IPS-15b (cell line): ENCODE data around the gene TYK2.

Experiments used
- H3K27me3 ChIP-seq: one replicate; pipeline ENCODE4 v1.6.1; 2013; ENCODE audit warnings: low read length; ENCODE audit not compliant: control insufficient read depth, insufficient read depth
- H3K36me3 ChIP-seq: one replicate; pipeline ENCODE4 v1.6.1; 2013; ENCODE audit warnings: low read length; ENCODE audit not compliant: control insufficient read depth, insufficient read depth
- H3K4me1 ChIP-seq: one replicate; pipeline ENCODE4 v1.6.1; 2013; ENCODE audit warnings: mild to moderate bottlenecking, low read length; ENCODE audit not compliant: control insufficient read depth, insufficient read depth
- H3K4me3 ChIP-seq: one replicate; pipeline ENCODE4 v1.5.1; 2013; ENCODE audit warnings: low read depth, low read length
- H3K9ac ChIP-seq: one replicate; pipeline ENCODE4 v1.6.1; 2013; ENCODE audit warnings: low read depth, mild to moderate bottlenecking, low read length
- H3K9me3 ChIP-seq: one replicate; pipeline ENCODE4 v1.6.1; 2013; ENCODE audit warnings: mild to moderate bottlenecking, low read length; ENCODE audit not compliant: control insufficient read depth, insufficient read depth

Gene TYK2

DNA sequence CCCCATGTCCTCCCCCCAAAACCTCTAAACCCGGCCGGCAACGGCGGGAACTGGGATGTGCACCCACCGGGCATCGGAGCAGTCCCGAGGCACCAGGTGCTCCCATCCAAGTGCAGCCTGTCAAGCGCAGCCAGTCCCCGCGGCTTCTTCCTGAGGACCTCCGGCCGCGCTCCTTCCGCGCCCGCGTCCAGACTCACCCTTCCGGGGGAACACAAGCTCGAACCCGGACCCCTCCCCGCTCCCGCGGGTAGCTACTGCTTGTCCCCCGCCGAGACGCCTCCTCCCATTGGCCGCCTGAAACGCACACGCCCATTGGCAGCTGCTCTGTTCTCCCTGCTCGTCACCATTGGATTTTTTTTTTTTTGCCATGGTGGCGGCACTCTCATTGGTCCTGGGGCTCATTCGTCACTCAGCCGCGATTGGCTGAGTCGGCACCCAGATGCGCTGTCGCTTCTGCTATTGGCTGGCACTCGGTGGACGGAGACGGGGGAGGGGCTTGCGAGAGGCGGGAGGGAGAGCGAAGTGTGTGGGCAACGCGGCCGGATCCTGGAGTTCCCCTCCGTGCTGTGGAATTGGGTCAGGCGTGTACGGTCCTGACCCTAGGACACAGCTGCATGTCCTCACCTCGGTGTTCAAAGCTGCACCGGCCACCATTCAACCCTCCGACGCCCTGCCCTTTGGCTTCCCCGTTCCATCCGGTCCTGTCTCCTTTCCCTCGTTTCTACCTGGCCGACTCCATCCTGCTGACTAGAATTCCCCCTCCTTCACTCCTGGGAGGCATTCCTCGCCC is at the start of gene TYK2:
Gene TYK2, minus strand, starts transcription at position 260 of the 790 bp plus-strand sequence. CDS start 2,166 bp downstream, outside the sequence.
- Histone ChIP-seq H3K27me3 (no peaks in the 10 kb centered on the region), H3K9me3 (no peaks in the 10 kb centered on the region), H3K36me3 (peaks cover 9% of the 10 kb centered on the region), H3K9ac (peak within 1 kb of the TSS; percentile 87), H3K4me3 (peak within 1 kb of the TSS; percentile 95), H3K4me1 (peaks cover 2% of the 10 kb centered on the region)

DNA sequence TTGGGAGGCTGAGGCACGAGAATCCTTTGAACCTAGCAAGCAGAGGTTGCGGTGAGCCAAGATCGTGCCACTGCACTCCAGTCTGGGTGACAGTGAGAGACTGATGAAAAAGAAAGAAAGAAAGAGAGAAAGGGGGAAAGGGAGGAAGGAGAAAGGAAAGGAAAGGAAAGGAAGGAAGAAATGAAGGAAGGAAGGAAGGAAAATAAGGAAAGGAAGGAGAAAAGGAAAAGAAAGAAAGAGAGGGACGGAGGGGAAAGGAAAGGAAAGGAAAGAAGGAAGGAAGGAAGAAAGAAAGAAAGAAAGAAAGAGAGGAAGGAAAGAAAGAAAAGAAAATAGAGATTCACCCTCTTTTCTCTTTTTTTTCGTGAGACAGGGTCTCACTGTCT is 48.6 kb upstream of the TYK2 start:
- Histone ChIP-seq H3K9ac (no peak overlapping the region), H3K36me3 (no peaks in the 10 kb centered on the region), H3K4me3 (no peak overlapping the region), H3K27me3 (peaks cover 81% of the 10 kb centered on the region), H3K4me1 (peaks cover 5% of the 10 kb centered on the region), H3K9me3 (no peaks in the 10 kb centered on the region)

DNA sequence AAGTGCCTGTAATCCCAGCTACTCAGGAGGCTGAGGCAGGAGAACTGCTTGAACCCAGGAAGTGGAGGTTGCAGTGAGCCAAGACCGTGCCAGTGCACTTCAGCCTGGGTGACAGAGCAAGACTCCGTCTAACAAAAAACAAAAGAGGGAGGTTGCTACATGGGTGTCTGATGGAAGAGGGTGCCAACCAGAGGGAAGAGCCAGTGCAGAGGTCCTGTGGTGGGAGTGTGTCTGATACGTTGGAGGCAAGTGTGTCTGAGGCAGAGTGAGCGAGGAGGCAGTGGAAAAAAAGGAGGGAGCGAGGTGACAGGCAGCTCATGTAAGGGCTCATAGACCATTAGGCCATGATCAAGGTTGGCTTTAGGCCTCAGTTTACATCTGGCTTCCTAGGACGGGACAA is 46.8 kb upstream of the TYK2 start:
- no peaks in the 10 kb centered on the region for H3K9me3 ChIP-seq
- H3K36me3 ChIP-seq, result no peaks in the 10 kb centered on the region
- H3K27me3 ChIP-seq, result peaks cover 91% of the 10 kb centered on the region
- no peak overlapping the region for H3K4me3 ChIP-seq
- H3K9ac ChIP-seq, result no peak overlapping the region
- H3K4me1 ChIP-seq, result no peaks in the 10 kb centered on the region

DNA sequence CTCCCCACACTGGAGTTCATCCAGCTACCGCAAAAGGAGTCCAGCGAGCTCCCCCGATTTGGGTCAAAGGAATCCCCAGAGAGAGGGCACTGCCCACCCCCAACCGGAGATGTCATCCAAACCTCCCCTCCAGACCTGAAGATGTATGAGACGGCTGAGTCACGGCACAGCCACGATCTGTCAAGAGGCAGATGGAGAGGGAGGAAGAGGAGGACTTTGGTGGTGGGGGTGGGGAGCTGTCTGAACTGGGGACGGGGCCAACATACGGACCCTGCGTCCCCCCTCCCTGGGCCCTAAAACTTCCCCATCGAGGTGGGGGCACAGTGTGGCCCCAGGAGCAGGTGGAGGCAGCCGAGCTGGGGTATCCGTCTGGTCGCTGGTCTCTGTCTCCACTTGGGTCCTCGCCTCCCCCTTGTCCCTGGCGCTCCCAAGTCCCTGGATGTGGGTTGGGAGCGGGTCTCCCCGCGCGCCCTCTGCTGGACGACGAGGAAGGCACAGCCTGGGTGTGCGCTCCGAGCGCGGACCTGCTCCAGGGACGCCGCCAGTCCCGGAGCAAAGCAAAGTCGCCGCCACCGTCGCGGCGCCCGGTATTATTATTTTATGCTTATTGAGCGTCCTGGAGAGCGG is 43.8 kb upstream of the TYK2 start:
- Histone ChIP-seq H3K27me3 (peaks cover 84% of the 10 kb centered on the region), H3K4me1 (no peaks in the 10 kb centered on the region), H3K9me3 (no peaks in the 10 kb centered on the region), H3K9ac (no peak overlapping the region), H3K4me3 (peak overlapping the region; percentile 62), H3K36me3 (no peaks in the 10 kb centered on the region)

DNA sequence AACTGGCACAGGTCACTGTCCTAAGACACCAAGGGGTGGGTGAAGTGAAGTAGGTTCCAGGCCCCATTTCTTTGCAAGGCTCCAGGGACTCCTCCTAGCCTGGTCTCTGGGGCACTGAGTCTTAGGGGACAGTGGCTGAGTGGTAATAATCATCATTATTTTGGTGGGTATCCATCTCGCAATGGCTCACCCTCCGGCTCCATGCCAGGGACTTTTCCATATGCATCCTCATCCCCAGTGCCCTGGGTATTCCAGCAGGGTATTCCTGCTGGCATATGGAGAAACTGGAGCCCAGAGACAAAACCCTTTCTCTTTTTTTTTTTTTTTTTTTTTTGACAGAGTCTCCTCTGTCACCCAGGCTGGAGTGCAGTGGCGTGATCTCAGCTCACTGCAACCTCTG is 42.5 kb upstream of the TYK2 start:
- Histone ChIP-seq H3K36me3 (no peaks in the 10 kb centered on the region), H3K4me3 (no peak overlapping the region), H3K9me3 (no peaks in the 10 kb centered on the region), H3K9ac (no peak overlapping the region), H3K27me3 (peaks cover 79% of the 10 kb centered on the region), H3K4me1 (no peaks in the 10 kb centered on the region)

DNA sequence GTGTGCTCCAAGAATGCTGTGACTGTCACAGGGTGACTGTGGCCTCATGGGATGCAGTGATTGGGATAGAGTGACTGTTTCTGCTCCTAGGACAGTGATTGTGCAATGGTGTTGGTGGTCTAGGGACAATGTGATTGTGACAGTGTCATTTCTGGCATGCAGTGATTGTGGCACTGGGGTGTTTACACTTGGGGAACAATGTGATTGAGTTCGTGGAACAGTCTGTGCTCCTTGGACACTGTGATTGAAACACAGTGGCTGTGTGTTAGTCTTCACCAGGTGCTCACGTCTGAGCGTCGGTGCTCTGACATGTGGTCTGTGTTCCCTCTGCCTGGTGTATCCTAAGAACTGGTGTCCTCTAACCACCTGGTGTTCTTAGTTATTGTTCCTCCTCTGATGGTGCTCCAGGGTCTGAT is 41.7 kb upstream of the TYK2 start:
- H3K4me1 ChIP-seq, result no peaks in the 10 kb centered on the region
- H3K9me3 ChIP-seq, result no peaks in the 10 kb centered on the region
- peaks cover 80% of the 10 kb centered on the region for H3K27me3 ChIP-seq
- no peaks in the 10 kb centered on the region for H3K36me3 ChIP-seq
- H3K4me3 ChIP-seq, result peak overlapping the region; percentile 48
- no peak overlapping the region for H3K9ac ChIP-seq

DNA sequence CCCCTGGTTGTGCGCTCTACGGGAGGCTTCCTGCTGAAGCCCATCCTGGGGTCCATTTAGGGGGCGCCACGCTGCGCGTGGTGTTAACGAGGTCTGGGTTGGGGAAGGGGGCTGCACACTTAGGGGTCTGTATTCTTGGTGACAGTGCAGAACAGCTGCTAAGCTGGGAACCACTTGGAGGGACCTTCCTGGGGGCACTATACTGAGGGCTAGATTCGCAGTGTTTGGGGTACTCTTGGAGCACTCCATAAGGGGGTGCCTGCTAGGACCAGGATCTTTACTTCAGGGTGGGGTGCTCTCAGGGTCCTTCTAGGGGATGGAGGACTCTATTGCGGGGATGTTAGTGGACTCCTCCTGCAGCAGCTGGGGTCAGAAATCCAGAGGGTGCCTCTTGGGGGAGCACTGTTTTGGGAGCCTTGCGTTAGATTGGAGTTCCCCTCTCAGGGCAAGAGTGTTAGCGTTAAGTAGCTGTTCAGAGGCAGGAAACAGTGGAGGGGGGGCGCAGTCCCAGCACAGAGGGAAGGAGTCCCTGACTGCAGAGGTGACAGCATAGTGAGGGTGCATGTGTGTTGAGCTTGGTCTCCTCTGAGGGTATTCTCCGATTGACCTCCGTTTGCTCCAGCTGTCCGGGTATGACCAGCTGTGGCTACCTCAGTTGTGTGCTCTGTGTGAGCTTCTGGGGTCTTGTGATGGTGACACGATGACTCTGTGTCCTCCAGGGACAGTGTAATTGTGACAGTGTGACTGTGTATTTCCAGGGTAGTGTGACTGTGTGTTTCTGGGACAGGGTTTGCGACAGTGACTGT is 41.1 kb upstream of the TYK2 start:
- no peaks in the 10 kb centered on the region for H3K9me3 ChIP-seq
- H3K4me1 ChIP-seq, result no peaks in the 10 kb centered on the region
- peaks cover 77% of the 10 kb centered on the region for H3K27me3 ChIP-seq
- H3K36me3 ChIP-seq, result no peaks in the 10 kb centered on the region
- H3K9ac ChIP-seq, result no peak overlapping the region
- peak overlapping the region; percentile 48 for H3K4me3 ChIP-seq

DNA sequence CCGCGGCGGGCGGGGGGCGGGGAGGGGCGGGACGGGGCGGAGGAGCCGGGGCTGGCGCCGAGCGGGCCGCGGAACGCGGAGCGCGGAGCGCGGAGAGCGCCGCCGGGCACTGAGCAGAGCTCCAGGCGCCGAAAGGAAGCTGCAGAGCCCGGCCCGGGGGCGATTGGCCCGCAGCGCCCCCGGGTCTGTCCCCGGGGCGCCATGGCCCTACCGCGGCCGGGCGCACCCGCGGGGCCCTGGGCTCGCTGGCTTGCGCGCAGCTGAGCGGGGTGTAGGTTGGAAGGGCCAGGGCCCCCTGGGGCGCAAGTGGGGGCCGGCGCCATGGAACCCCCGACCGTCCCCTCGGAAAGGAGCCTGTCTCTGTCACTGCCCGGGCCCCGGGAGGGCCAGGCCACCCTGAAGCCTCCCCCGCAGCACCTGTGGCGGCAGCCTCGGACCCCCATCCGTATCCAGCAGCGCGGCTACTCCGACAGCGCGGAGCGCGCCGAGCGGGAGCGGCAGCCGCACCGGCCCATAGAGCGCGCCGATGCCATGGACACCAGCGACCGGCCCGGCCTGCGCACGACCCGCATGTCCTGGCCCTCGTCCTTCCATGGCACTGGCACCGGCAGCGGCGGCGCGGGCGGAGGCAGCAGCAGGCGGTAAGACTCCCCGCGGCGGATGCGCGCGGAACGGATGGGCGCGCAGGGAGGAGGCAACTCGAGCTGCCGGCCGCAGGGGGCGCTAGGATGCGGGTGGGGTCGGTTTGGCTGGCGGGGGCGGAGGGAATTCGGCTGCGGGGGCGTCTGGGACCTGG is 40.3 kb upstream of the TYK2 start, which contains the start of gene PDE4A:
Gene PDE4A, plus strand, starts transcription at position 95 of the 796 bp plus-strand sequence. Its CDS starts 227 bp downstream, at position 322.
- Histone ChIP-seq H3K36me3 (no peaks in the 10 kb centered on the region), H3K27me3 (peaks cover 75% of the 10 kb centered on the region), H3K4me3 (peak within 1 kb of the TSS; percentile 90), H3K9me3 (no peaks in the 10 kb centered on the region), H3K4me1 (no peaks in the 10 kb centered on the region), H3K9ac (no peak within 1 kb of the TSS)

DNA sequence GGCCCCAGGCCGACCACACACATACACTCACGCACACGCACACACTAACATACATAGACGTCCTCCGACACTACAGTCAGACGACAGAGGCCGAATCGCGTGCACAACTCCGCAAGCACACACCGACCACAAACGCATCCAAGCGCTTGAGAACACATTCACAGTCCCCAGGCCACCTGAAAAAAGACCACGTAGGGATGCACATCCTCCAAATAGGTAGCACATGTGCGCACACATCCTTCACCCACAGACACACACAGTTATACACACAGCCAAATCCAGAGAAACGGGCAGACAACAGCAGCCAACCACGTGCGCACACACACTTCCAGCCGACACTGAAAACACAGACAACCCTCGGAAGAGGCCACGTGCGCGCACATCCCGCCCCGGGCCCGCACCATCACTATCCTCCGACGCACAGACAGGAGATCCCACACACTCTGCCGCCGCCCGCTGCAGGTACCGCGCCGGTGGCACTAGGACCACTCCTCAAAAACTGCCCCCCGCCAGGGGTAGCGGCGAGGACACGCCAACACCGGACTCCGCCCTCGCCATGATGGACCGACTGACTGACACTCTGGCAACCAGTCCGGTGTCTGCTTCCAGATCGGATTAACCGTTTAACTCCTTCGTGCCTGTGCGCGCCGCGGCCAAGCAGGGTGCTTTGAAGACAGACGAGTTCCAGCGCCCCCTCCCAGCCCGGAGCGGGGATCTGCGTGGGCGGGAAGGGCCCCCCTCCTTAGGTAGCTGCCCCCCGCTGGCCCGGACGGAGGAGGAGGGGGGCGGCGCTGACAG is 39.5 kb upstream of the TYK2 start:
- Histone ChIP-seq H3K27me3 (peaks cover 75% of the 10 kb centered on the region), H3K9ac (no peak overlapping the region), H3K4me1 (no peaks in the 10 kb centered on the region)

DNA sequence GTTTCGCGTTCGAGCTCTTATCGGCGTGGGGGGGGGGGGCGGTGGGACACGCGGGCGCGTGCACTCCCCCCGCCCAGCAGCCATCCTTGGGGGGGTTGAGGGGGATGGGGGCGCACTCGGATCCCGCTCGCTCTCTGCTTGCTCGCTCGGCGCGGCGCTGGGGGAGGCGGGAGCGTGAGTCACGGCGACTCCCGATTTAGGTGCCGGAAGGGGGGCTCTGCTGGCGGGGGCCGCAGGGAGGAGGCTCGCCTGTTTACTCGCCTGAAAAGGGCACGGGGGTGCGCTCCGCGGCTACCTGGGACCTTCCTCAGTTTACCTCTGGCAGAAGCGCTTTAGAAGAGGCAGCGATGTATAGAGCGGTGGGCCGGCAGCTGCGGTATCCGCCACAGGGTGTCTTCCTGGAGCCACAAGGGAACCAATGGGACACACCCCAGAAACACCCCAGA is 38.9 kb upstream of the TYK2 start:
- Histone ChIP-seq H3K4me1 (no peaks in the 10 kb centered on the region), H3K4me3 (peak overlapping the region; percentile 90), H3K27me3 (peaks cover 73% of the 10 kb centered on the region), H3K36me3 (no peaks in the 10 kb centered on the region), H3K9me3 (no peaks in the 10 kb centered on the region), H3K9ac (no peak overlapping the region)

More for the DNA sequence above, 39.5 kb upstream of the TYK2 start:
- Histone ChIP-seq H3K9me3 (no peaks in the 10 kb centered on the region), H3K4me3 (peak overlapping the region; percentile 90), H3K36me3 (no peaks in the 10 kb centered on the region)
